Endothelial cell of umbilical vein (primary cell): ENCODE measurements around the gene GCH1. TPM values are rescaled to one million over a fixed set of nuclear protein-coding genes. Genes with fewer than 3 reads are reported as not detected.

Experiments
- BruUV-seq: library from RNA; stranded (reverse); fragments of 400-500 nt; replicated peaks from 2 replicates; lab custom pipeline; 2021; lab: Mats Ljungman, UMichigan
- CTCF ChIA-PET: fragments of 300-600, 350-600 bp; sonication (Branson Sonifier 250); formaldehyde crosslinking; loops from one replicate; lab custom pipeline; 2021; ENCODE audit warnings: antibody characterized with exemption, inconsistent platforms; lab: Charles Lee
- POLR2A ChIA-PET: fragments of 300-600, 350-600 bp; sonication (Branson Sonifier 250); formaldehyde crosslinking; loops from one replicate; lab custom pipeline; 2021; ENCODE audit warnings: antibody characterized with exemption, inconsistent platforms; lab: Charles Lee
- DNase-seq: peaks from one replicate; pipeline ENCODE4 v3.0.0-alpha.2; 2011; ENCODE audit warnings: low read depth, low spot score
- FAIRE-seq: peaks from 2 replicates; lab custom pipeline; 2011; peaks lifted over from hg19 to GRCh38; lab: Jason Lieb, UNC
- H2AFZ ChIP-seq: 2 replicates; pipeline ENCODE4 v1.6.0; 2012; ENCODE audit warnings: low read depth, low read length, control low read depth, inconsistent platforms
- H3K27ac ChIP-seq: 2 replicates; pipeline ENCODE4 v1.5.1; 2011; ENCODE audit warnings: low read depth, mild to moderate bottlenecking, control low read depth, low read length, moderate library complexity; ENCODE audit not compliant: insufficient read depth
- H3K27me3 ChIP-seq, 2 experiments: 2 replicates each; pipeline versions ENCODE4 v1.6.0 to v1.6.1; 2011; ENCODE audit warnings: low read length in 2 of 2, mixed read lengths in 1 of 2; ENCODE audit not compliant: control insufficient read depth in 2 of 2, insufficient read depth in 2 of 2
- H3K36me3 ChIP-seq, 2 experiments: 2 replicates in 1 of 2; 3 replicates in 1 of 2; pipeline ENCODE4 v1.5.1; 2011; ENCODE audit warnings: low read length in 2 of 2, mild to moderate bottlenecking in 1 of 2, moderate library complexity in 1 of 2; ENCODE audit not compliant: control insufficient read depth in 2 of 2, insufficient read depth in 2 of 2; ENCODE audit errors: extremely low read depth in 1 of 2
- H3K4me1 ChIP-seq: 3 replicates; pipeline ENCODE4 v1.5.1; 2011; ENCODE audit warnings: mild to moderate bottlenecking, low read length; ENCODE audit not compliant: control insufficient read depth, insufficient read depth; ENCODE audit errors: extremely low read depth
- H3K4me2 ChIP-seq: 2 replicates; pipeline ENCODE4 v1.6.1; 2011; ENCODE audit warnings: low read length, control low read depth, mixed read lengths; ENCODE audit not compliant: insufficient read depth
- H3K4me3 ChIP-seq, 3 experiments: fragments of 200-600 bp in 1 of 3; sonication (generic), shearing (Covaris generic) in 1 of 3; replicated peaks in 1 of 3; 2 replicates each; pipeline ENCODE4 v1.5.1; 2011 to 2016; ENCODE audit warnings: control low read depth in 3 of 3, low read length in 3 of 3, mild to moderate bottlenecking in 2 of 3, inconsistent platforms in 1 of 3, low read depth in 1 of 3, moderate library complexity in 1 of 3; ENCODE audit not compliant: insufficient read depth in 1 of 3
- H3K79me2 ChIP-seq: 2 replicates; pipeline ENCODE4 v1.6.0; 2012; ENCODE audit warnings: low read length, inconsistent platforms; ENCODE audit not compliant: control insufficient read depth, insufficient read depth
- H3K9ac ChIP-seq: replicated peaks from 2 replicates; pipeline ENCODE3; 2011; ENCODE audit warnings: low read length, control low read depth; ENCODE audit not compliant: insufficient read depth; ENCODE audit errors: extremely low read depth
- H3K9me1 ChIP-seq: replicated peaks from 3 replicates; pipeline ENCODE4 v1.6.0; 2011; ENCODE audit warnings: mild to moderate bottlenecking, low read length; ENCODE audit not compliant: control insufficient read depth, insufficient read depth; ENCODE audit errors: extremely low read depth
- H3K9me3 ChIP-seq: replicated peaks from 2 replicates; pipeline ENCODE4 v1.5.1; 2012; ENCODE audit warnings: low read length, inconsistent platforms; ENCODE audit not compliant: control insufficient read depth, insufficient read depth
- H4K20me1 ChIP-seq: replicated peaks from 2 replicates; pipeline ENCODE3; 2011; ENCODE audit warnings: mild to moderate bottlenecking, low read length; ENCODE audit not compliant: control insufficient read depth, insufficient read depth; ENCODE audit errors: extremely low read depth
- CTCF ChIP-seq, 2 donors: IDR thresholded peaks; 1 replicate in 1 of 2; 2 replicates in 1 of 2; pipeline ENCODE4 v1.5.1; 2011; ENCODE audit warnings: low read length in 2 of 2, mild to moderate bottlenecking in 2 of 2, moderate library complexity in 2 of 2, control low read depth in 1 of 2, inconsistent platforms in 1 of 2, low read depth in 1 of 2; ENCODE audit not compliant: insufficient read depth in 1 of 2; ENCODE audit errors: extremely low read depth in 1 of 2
- EZH2 ChIP-seq: IDR thresholded peaks from 2 replicates; pipeline ENCODE4 v1.6.1; 2012; ENCODE audit warnings: borderline replicate concordance, low read depth, mild to moderate bottlenecking, moderate library complexity, low read length, inconsistent platforms; ENCODE audit not compliant: severe bottlenecking
- FOS ChIP-seq: IDR thresholded peaks from 2 replicates; pipeline ENCODE4 v1.6.1; 2011; ENCODE audit warnings: mild to moderate bottlenecking, low read length, moderate library complexity, borderline replicate concordance; ENCODE audit not compliant: insufficient read depth
- GATA2 ChIP-seq: IDR thresholded peaks from 2 replicates; pipeline ENCODE4 v1.7.0; 2011; ENCODE audit warnings: low read depth, mild to moderate bottlenecking, moderate library complexity, mixed read lengths, low read length; ENCODE audit not compliant: insufficient read length, insufficient read depth
- JUN ChIP-seq: IDR thresholded peaks from 2 replicates; pipeline ENCODE4 v1.6.1; 2011; ENCODE audit warnings: borderline replicate concordance, low read depth; ENCODE audit not compliant: insufficient read length, insufficient read depth
- MAX ChIP-seq: IDR thresholded peaks from 2 replicates; pipeline ENCODE4 v1.6.1; 2011; ENCODE audit not compliant: insufficient read depth, insufficient read length
- MYC ChIP-seq: IDR thresholded peaks from one replicate; pipeline ENCODE4 v1.6.1; 2011; ENCODE audit warnings: mild to moderate bottlenecking, low read depth, low read length
- POLR2A ChIP-seq: IDR thresholded peaks from 2 replicates; pipeline ENCODE4 v1.6.1; 2012; ENCODE audit warnings: low read depth, mild to moderate bottlenecking, control low read depth, low read length
- POLR2AphosphoS5 ChIP-seq: IDR thresholded peaks from 2 replicates; pipeline ENCODE4 v1.6.1; 2012; ENCODE audit warnings: low read depth, mild to moderate bottlenecking, control low read depth, low read length, moderate library complexity; ENCODE audit not compliant: insufficient read depth
- dilution Hi-C: fragments of 300-500 bp; cut with MboI; formaldehyde crosslinking; loops from one replicate; pipeline ENCODE4 v1.15.0; 2019; ENCODE audit warnings: low sequenced_read_pairs; ENCODE audit not compliant: extremely low pct_ligation_motif_present
- intact Hi-C: fragments of 100-400 bp; cut with micrococcal nuclease; formaldehyde crosslinking; loops from one replicate; pipeline ENCODE4 v1.10.0; 2022
- polyA plus RNA-seq, 4 experiments: library from polyadenylated mRNA; depleted of rRNA in 3 of 4; stranded (reverse) in 3 of 4; unstranded in 1 of 4; fragments of >200 nt; gene quantifications; 2 replicates each; pipeline versions ENCODE4 v1.2.1 to v1.2.3, GENCODE V29; 2011 to 2012; ENCODE audit warnings: missing spikeins in 1 of 4
- total RNA-seq: library from RNA; stranded (reverse); gene quantifications from 2 replicates; pipeline ENCODE4 v1.2.3, GENCODE V29; 2021

Gene GCH1
- total and polyA plus RNA-seq, 2 donors (not counting 3 experiments of a cell fraction or from before 2014, with no cell fraction given), result 3.6 to 4.6 TPM

DNA sequence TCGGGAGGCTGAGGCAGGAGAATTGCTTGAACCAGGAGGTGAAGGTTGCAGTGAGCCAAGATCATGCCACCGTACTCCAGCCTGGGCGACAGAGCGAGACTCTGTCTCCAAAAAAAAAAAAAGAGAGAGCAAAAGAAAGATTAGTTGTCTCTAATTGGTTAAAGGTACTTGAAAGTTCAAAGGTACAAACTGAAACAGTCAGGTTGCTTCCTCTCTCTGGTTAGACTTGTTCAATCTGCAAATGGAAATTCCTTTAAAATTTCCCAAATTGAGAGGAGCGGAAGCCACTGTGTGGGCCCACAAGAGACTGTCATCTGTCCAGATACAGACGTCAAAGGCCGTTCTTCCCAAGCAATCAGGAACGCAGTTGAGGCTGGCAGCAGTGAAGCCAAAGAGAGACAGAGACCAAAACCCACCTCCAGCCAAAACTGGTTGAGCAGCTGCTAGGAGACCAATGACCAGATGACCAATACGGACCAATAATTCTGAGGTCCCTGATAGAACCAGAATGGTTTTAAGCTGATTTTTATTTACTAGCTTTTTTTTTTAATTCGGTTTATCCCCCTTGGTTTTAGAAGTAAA, 63.6 kb downstream of the GCH1 start:
- H3K4me2 ChIP-seq, result no peak overlapping the region
- H3K4me1 ChIP-seq, result no peaks in the 10 kb centered on the region
- intact Hi-C loops (no loop called here), dilution Hi-C loops (no loop called here)
- no peak overlapping the region for H2AFZ ChIP-seq
- no peak for FAIRE-seq
- CTCF ChIA-PET, result no interaction called here
- H3K9me3 ChIP-seq, result no peaks in the 10 kb centered on the region
- TF ChIP-seq EZH2 (no peak), POLR2A (no peak), JUN (no peak), MAX (no peak), FOS (no peak), GATA2 (no peak), MYC (no peak), CTCF (IDR thresholded peaks at IDR 0.05; ENCODE audit: extremely low read depth in 1 of 2, insufficient read depth in 1 of 2, low read depth in 1 of 2, low read length in 2 of 2) (no peak), POLR2AphosphoS5 (no peak)
- POLR2A ChIA-PET, result interaction anchor here (0.6 kb wide), 1 partner anchor 39 kb away, joined by 3 read pairs; no protein-coding TSS in a partner anchor
- no peaks in the 10 kb centered on the region for H3K36me3 ChIP-seq
- no peaks in the 10 kb centered on the region for H3K9me1 ChIP-seq
- no peak overlapping the region for H3K9ac ChIP-seq
- no peak overlapping the region for H3K27ac ChIP-seq
- no peak for DNase-seq
- H3K79me2 ChIP-seq, result no peaks in the 10 kb centered on the region
- H3K4me3 ChIP-seq, result no peak overlapping the region
- no peaks in the 10 kb centered on the region for H4K20me1 ChIP-seq
- no peaks in the 10 kb centered on the region for H3K27me3 ChIP-seq
- BruUV-seq, result no TSS peak
